Measurements from ENCODE around the gene IL1RN.

GRCh38 chr2:113118263-113118657 is 9.1 kb upstream of the IL1RN start:
- no peak for TF ChIP-seq E2F4 (IDR thresholded peaks at IDR 0.05; ENCODE audit: low read depth, low read length)
- no peak for TF ChIP-seq BRCA1 (IDR thresholded peaks at IDR 0.05; ENCODE audit: low read depth, low read length)

Data from GM12878 (cell line).